Panc1 (cell line): ENCODE measurements around the gene MAPK4.

ENCODE experiments used
- POLR2AphosphoS5 ChIP-seq: IDR thresholded peaks from 2 replicates; pipeline ENCODE4 v1.6.1; 2012; ENCODE audit warnings: mild to moderate bottlenecking, low read depth, low read length, moderate library complexity
- SIN3A ChIP-seq: IDR thresholded peaks from 2 replicates; pipeline ENCODE4 v1.6.1; 2012; ENCODE audit warnings: low read depth, mild to moderate bottlenecking, low read length, moderate library complexity, borderline replicate concordance; ENCODE audit not compliant: insufficient read depth
- TCF7L2 ChIP-seq: IDR thresholded peaks from 2 replicates; pipeline ENCODE4 v1.6.1; 2011; ENCODE audit warnings: mild to moderate bottlenecking, low read depth, low read length, inconsistent platforms
- TF ChIP-seq, protein P1 (sequence below): fragments of 450-650 bp; IDR thresholded peaks from 2 replicates; pipeline ENCODE4 v1.5.1; 2017; ENCODE audit warnings: mild to moderate bottlenecking

GRCh38 chr18:50632895-50633515 is 73.1 kb downstream of the MAPK4 start:
- TF ChIP-seq POLR2AphosphoS5 (no peak), TCF7L2 (no peak), SIN3A (no peak)
- TF ChIP-seq, protein P1, sequence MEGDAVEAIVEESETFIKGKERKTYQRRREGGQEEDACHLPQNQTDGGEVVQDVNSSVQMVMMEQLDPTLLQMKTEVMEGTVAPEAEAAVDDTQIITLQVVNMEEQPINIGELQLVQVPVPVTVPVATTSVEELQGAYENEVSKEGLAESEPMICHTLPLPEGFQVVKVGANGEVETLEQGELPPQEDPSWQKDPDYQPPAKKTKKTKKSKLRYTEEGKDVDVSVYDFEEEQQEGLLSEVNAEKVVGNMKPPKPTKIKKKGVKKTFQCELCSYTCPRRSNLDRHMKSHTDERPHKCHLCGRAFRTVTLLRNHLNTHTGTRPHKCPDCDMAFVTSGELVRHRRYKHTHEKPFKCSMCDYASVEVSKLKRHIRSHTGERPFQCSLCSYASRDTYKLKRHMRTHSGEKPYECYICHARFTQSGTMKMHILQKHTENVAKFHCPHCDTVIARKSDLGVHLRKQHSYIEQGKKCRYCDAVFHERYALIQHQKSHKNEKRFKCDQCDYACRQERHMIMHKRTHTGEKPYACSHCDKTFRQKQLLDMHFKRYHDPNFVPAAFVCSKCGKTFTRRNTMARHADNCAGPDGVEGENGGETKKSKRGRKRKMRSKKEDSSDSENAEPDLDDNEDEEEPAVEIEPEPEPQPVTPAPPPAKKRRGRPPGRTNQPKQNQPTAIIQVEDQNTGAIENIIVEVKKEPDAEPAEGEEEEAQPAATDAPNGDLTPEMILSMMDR, result no peak
